HUES64 (cell line): ENCODE results near the gene KRTAP10-12.

Experiments
- H3K27ac ChIP-seq: 2 replicates; pipeline ENCODE4 v1.7.0; 2013; ENCODE audit warnings: low read depth, low read length, inconsistent platforms
- H3K27me3 ChIP-seq: 2 replicates; pipeline ENCODE4 v1.6.1; 2013; ENCODE audit warnings: mild to moderate bottlenecking, low read length; ENCODE audit not compliant: insufficient read depth
- H3K36me3 ChIP-seq: 2 replicates; pipeline ENCODE4 v1.6.1; 2013; ENCODE audit warnings: mild to moderate bottlenecking, low read length; ENCODE audit not compliant: insufficient read depth
- H3K4me1 ChIP-seq: 2 replicates; pipeline ENCODE4 v1.6.1; 2013; ENCODE audit warnings: mild to moderate bottlenecking, low read length, moderate library complexity; ENCODE audit not compliant: insufficient read depth
- H3K4me3 ChIP-seq: 2 replicates; pipeline ENCODE4 v1.5.1; 2013; ENCODE audit warnings: mild to moderate bottlenecking, low read length, moderate library complexity
- H3K9ac ChIP-seq: 2 replicates; pipeline ENCODE4 v1.6.1; 2013; ENCODE audit warnings: mild to moderate bottlenecking, low read depth, low read length
- H3K9me3 ChIP-seq: 2 replicates; pipeline ENCODE4 v1.6.1; 2013; ENCODE audit warnings: low read depth, low read length; ENCODE audit not compliant: insufficient read depth
- WGBS: fragments of 150-250, 120-280 bp; methylation state at CpG from one replicate; pipeline ENCODE4 v1.1.7; 2013; ENCODE audit warnings: missing lambda C conversion rate; 5-methylcytosine and 5-hydroxymethylcytosine counted together

Gene KRTAP10-12

GRCh38 chr21:44740742-44741141 lies 43.8 kb downstream of the KRTAP10-12 start:
- Histone ChIP-seq H3K36me3 (no peaks in the 10 kb centered on the region), H3K9me3 (peaks cover 39% of the 10 kb centered on the region), H3K4me1 (no peaks in the 10 kb centered on the region), H3K9ac (no peak overlapping the region), H3K4me3 (no peak overlapping the region), H3K27me3 (no peaks in the 10 kb centered on the region), H3K27ac (no peak overlapping the region; the same call in 1 of the 2 replicates)
- WGBS: 62% methylated on average over 7 of the region's 7 CpGs

- WGBS: 89% methylated on average over 3 of the region's 3 CpGs
- no peaks in the 10 kb centered on the region for H3K27me3 ChIP-seq
These were observed 44.9 kb downstream of the KRTAP10-12 start for GRCh38 chr21:44741921-44742320.

GRCh38 chr21:44742418-44743153 lies 45.6 kb downstream of the KRTAP10-12 start:
- WGBS: 87% methylated on average over 1 of the region's 1 CpG
- H3K27me3 ChIP-seq: no peaks in the 10 kb centered on the region
- no peak overlapping the region for H3K9ac ChIP-seq
- no peaks in the 10 kb centered on the region for H3K36me3 ChIP-seq
- H3K4me1 ChIP-seq: no peaks in the 10 kb centered on the region
- peaks cover 30% of the 10 kb centered on the region for H3K9me3 ChIP-seq
- no peak overlapping the region for H3K4me3 ChIP-seq
- H3K27ac ChIP-seq: no peak overlapping the region

More at GRCh38 chr21:44741921-44742320, 44.9 kb downstream of the KRTAP10-12 start:
- Histone ChIP-seq H3K27ac (no peak overlapping the region), H3K4me3 (no peak overlapping the region), H3K4me1 (no peaks in the 10 kb centered on the region), H3K36me3 (no peaks in the 10 kb centered on the region), H3K9me3 (peaks cover 34% of the 10 kb centered on the region), H3K9ac (no peak overlapping the region)
